ENCODE measurements around the gene RNF145.

DNA sequence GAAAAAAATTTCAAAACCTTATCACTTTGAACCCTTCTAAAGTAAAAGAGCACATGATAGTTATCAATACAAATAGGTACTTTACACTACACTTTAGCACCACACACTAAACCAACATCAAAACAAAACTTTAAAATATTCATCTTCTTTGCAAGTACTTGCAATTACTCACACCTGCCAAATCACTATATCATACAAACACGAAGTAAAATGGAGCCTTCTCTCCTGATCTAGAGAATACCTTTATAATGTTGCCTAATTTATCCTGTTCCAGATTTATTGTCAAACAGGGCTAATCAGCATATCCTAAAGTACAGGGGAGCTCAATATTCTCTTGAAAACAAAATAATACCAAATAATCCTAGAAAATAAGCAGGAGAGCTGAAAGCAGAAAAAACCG lies 3.0 kb downstream of the RNF145 start:
- TF ChIP-seq, protein P1, sequence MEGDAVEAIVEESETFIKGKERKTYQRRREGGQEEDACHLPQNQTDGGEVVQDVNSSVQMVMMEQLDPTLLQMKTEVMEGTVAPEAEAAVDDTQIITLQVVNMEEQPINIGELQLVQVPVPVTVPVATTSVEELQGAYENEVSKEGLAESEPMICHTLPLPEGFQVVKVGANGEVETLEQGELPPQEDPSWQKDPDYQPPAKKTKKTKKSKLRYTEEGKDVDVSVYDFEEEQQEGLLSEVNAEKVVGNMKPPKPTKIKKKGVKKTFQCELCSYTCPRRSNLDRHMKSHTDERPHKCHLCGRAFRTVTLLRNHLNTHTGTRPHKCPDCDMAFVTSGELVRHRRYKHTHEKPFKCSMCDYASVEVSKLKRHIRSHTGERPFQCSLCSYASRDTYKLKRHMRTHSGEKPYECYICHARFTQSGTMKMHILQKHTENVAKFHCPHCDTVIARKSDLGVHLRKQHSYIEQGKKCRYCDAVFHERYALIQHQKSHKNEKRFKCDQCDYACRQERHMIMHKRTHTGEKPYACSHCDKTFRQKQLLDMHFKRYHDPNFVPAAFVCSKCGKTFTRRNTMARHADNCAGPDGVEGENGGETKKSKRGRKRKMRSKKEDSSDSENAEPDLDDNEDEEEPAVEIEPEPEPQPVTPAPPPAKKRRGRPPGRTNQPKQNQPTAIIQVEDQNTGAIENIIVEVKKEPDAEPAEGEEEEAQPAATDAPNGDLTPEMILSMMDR (conservative IDR thresholded peaks at IDR 0.05; ENCODE audit: low read depth, low read length) = no peak
- no peak for TF ChIP-seq EZH2phosphoT487 (IDR thresholded peaks at IDR 0.05; ENCODE audit: borderline replicate concordance, low read length)

Measured in PC-3 (cell line).